A549 treated with dexamethasone at 1 μM for 4 hours (cell line): ENCODE data around the gene NFIX. TPM values are rescaled to one million over a fixed set of nuclear protein-coding genes. Genes with fewer than 3 reads are reported as not detected.

Experiments
- total RNA-seq: library from RNA; stranded (reverse); fragments of 200-300 nt; extraction: Qiagen RNA extraction; gene quantifications from 5 replicates; pipeline ENCODE4 v1.2.3, GENCODE V29; 2022

The NFIX gene
- 3.0 to 4.6 TPM (median 4.5 TPM) in 5 replicates for total RNA-seq

DNA sequence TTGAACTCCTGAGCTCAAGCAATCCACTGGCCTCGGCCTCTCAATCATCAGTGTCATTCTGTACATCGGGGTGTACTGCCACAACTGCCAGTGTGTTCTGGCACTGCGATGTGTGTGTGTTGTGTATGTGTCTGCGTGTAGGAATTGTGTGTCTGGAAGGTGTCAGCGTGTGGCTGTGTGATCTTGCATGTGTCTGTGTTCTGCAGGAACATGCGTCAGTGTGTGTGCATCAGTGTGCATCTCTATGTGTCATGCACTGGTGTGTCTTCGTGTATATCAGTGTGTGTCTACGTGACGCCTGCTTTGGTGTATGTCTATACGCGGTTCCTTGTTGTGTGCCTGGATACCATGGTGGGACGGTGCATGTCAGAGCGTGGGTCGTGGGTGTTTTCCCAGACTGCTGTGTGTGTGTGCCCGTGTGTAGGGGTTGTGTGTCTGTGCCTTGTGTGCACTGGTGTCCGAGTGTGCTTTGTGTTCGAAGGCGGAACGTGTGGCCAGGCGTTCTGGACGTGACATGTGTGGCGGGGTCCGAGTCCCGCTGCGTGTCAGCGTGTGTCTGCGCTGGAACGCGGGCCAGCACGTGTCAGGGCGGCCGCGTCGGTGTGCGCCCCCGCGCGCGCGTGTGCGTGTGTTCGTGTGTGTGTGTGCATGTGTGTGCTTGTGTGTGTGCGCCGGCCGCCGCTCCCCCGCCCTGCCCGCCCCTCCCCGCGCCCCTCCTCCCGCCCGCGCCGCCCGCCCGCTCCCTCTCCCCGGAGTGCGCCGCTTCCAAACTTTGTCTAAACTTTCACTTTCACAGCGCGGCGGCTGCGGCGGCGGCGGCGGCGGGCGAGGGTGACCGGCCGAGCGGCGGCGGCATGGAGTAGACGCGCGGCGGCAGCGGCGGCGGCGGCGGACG, at the start of gene NFIX:
NFIX (plus strand) TSS at position 775 of the 895 bp plus-strand sequence. CDS start 363 bp downstream, outside the sequence.

DNA sequence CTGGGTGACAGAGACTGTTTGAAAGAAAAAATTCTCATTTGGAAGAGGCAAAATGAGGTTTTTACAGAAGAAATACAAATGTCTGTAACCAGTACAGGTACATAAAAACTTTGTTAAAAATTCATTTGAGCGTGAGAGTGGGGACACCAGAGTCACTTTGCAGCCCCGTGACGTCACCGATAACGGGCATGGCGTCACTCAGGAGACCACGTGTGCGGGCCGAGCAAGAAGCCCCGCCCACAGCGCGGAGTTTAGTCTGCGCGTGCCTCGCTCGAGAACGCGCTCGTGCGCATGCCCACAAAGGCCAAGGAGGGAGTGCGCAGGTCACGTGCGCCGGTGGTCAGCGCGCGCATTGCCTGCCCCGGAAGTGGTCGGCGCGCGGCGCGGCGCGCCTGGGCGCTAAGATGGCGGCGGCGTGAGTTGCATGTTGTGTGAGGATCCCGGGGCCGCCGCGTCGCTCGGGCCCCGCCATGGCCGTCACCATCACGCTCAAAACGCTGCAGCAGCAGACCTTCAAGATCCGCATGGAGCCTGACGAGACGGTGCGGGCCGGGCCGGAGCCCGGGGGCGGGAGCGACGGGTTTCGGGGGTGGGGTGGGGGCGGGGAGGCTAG, 49.7 kb upstream of the NFIX start, which contains the start of gene RAD23A:
RAD23A (plus strand) TSS at position 384 of the 613 bp plus-strand sequence; CDS start at position 471, 87 bp downstream.

DNA sequence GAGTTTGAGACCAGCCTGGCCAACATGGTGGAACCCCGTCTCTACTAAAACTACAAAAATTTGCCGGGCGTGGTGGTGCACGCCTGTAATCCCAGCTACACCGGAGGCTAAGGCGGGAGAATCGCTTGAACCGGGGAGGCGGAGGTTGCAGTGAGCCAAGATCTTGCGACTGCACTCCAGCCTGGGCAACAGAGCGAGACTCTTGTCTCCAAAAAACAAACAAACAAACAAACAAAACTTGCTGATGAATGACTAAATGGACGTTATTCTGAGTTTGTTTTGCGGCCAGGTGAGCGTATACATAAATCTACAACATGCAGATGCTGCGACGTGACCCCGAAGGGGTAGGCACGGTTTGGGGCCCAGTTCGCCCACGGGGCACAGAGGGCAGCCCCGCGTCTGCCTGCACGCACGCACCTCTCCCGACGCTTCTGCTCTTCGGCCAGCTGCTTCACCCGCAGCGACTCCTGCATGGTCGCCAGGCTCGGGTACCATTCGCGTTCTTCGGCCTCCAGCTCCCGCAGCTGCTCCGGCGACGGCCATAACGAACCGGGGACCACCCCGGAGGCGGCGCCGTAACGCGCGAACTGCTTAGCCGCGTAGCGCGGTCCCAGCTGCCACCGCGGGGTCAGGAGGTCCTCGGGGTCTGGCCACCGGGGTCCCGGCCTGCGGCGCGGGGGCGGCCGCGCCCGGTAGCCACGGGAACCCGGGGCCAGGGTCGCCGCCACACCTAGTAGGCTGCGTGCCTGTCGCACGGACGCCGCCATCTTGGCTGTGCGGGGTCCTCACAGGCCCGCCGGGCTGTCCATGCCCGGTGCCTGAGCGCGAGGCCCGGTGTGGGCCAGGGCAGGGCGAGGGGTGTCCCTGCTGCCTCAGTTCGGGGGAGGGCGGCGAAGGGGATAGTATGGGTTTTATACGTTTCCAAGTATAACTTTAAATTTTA, 38.6 kb upstream of the NFIX start, which contains the start of gene GADD45GIP1:
GADD45GIP1 (minus strand) TSS at position 778 of the 943 bp plus-strand sequence; CDS start at position 767, 11 bp downstream.

DNA sequence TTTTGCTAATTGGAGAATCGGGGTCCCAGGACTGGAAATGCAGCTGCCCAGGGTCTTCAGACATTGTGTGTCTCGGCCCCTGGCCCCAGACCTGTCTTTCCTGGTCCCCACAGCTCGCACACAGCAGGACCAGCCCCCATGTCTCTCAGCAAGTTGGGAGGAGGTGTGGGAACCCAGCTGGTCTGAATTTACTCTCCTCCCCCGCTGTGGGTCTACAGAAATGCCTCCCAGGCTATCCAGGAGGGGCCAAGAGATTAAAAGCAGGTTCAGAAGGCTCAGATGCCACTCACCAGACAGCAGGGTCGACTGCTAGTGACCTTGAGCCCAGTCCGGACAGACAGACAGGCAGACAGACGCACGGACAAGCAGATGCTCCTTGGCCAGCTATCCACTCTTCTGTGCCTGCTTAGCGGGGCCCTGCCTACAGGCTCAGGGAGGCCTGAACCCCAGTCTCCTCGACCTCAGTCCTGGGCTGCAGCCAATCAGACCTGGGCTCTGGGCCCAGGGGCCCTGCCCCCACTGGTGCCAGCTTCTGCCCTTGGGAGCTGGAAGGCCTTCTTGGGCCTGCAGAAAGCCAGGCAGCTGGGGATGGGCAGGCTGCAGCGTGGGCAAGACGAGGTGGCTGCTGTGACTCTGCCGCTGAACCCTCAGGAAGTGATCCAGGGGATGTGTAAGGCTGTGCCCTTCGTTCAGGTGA, 25.8 kb upstream of the NFIX start, which contains the start of gene DAND5:
DAND5 (plus strand) TSS at position 285 of the 697 bp plus-strand sequence; CDS start at position 370, 85 bp downstream.

DNA sequence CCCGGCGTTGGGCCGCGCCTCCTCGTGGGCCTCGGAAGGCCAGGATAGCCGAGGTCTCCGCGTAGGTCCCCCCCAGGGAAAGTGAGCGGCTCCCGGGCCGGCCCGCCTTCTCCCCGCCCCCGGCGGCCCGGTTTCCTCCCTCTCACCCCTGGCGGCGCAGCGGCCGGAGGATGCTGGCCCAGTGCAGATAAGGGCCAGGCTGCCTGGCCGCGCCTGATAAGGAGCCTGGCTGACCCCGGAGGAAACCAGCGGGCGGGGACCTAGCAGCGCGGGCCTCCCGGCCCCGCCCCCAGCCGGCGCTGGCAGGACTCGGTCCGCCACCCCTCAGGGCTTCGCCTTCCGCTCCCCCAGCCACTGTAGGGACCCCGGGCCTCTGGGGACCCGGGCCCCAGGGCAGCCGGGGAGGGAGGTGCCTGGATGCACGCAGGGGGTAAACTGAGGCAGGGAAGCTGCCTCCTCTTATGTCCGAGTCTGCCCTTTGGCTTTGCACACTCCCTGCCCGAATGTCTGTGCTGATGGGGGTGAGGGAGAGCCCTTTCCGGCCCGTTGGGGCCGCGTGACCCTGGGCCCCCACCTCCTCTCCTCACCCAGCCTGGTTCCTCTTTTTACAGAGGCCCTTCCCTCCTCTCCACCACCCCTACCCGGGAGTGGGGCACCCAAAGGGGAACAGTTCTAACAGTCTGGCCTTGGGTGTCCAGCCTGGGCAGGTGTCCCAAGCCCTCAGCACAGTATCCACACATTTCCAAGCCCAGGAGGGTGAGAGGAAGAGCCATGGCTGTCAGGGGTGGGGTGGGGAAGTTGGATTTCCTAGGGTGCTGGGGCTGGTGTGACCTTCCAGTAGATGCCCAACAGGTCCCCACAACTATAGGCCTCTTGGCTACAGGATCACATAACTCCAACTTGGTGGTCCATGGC, 107.6 kb downstream of the NFIX start, which contains the start of gene LYL1:
LYL1 (minus strand) TSS at position 193 of the 915 bp plus-strand sequence. CDS start 1,687 bp downstream, outside the sequence.

DNA sequence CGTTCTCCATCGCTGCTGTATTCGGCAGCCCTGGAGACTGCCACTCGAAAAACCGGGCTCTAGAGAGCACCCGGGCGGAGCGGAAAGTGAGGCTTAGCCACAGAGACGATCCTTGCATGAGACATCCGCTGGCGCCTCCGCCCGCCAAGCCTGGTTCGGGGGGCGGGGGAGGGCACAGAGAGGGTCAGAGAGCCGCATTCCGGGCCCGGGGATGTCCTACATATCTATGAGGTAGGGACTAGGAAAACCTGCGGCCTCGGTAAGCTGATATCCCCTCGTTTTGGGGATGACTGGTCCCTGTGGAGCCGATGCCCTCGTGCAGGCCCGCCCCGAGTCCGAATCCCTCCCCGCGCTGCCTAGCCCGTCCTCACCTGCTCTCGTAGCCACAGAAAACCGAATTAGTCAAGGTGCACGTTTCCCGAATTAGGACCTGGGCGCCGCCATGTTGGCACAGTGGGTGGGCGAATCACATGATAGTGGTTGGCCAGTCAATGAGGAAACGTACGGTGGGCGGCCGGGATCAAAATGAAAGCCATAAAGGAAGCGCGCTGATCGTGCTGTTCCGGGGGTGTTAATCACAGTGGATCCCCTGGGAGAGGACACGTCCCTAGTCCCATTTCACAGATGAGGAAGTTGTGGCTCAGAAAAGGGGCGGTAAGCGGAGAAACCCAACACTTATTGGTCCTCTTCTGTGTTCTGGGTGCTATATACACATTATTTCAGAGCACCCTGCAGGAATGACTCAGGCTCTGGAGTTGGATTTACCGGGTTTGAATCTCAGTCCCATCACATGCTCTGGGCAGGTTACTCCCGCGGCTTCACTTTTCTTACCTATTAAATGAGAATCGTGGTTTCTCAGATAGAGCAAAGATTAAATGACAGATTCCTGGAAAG, 121.3 kb downstream of the NFIX start, which contains the start of gene TRMT1:
TRMT1 (minus strand) TSS at position 459 of the 894 bp plus-strand sequence; CDS start at position 118, 341 bp downstream.

DNA sequence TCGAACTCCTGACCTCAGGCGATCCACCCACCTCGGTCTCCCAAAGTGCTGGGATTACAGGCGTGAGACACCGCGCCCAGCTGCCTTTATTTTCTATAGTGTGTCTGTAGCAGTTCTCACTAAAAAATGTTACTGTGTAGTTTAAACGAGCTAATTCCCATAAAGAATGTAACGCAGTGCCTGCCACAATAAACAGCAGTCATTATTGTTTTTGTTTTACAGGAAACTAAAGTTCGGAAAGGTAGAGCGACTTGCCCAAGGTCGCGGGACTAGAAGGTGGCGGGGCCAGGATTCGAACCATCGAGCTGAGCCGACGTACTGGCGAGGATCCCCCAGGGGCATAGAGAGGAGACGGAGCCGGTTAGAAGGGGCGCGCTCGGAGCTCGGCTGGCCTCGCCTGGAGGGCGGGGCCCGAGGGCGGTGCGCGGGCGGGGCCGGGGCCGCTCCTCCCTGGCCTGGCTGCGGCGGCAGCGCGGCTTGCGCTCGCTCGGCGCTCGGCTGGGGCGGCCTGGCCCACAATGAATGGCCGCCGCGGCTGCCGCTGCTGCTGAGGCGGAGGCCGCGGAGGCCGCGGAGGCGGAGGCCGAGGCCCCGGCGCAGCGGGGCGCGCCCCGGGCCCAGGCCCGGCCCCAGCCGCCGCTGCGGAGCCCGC, 122.6 kb downstream of the NFIX start, which contains the start of gene NACC1:
NACC1 (plus strand) TSS at position 493 of the 652 bp plus-strand sequence. CDS start 16,944 bp downstream, outside the sequence.

Other genes starting within 250 kb of the NFIX start
- gene BEST2, start 243.7 kb upstream of the NFIX start, total RNA-seq, result 2.1 to 4.3 TPM (median 3.0 TPM) in 5 replicates
- gene HOOK2, start 219.9 kb upstream of the NFIX start, total RNA-seq, result 7.3 to 12.1 TPM (median 10.7 TPM) in 5 replicates
- gene JUNB, start 204.0 kb upstream of the NFIX start, total RNA-seq, result 121 to 230 TPM (median 188 TPM) in 5 replicates
- 0.26 to 0.73 TPM (median 0.53 TPM) in 5 replicates for gene PRDX2, start 193.7 kb upstream of the NFIX start, total RNA-seq
- 3.8 to 12.3 TPM (median 7.3 TPM) in 4 of 5 replicates, not detected in the other for gene THSD8, start 193.4 kb upstream of the NFIX start, total RNA-seq
- 40.0 to 50.4 TPM (median 46.5 TPM) in 5 replicates for gene RNASEH2A, start 188.9 kb upstream of the NFIX start, total RNA-seq
- gene RTBDN, start 160.9 kb upstream of the NFIX start, total RNA-seq, result 0.18 to 0.35 TPM (median 0.26 TPM) in 4 of 5 replicates, not detected in the other
- 0.92 to 2.2 TPM (median 1.7 TPM) in 5 replicates for gene MAST1, start 157.0 kb upstream of the NFIX start, total RNA-seq
- 24.6 to 30.2 TPM (median 28.0 TPM) in 5 replicates for gene DNASE2, start 114.0 kb upstream of the NFIX start, total RNA-seq
- gene KLF1, start 108.3 kb upstream of the NFIX start, total RNA-seq, result 0.11 TPM in 1 of 5 replicates, not detected in the others
- 8.4 to 9.6 TPM (median 8.5 TPM) in 5 replicates for gene GCDH, start 104.3 kb upstream of the NFIX start, total RNA-seq
- 0.16 to 0.58 TPM (median 0.38 TPM) in 5 replicates for gene SYCE2, start 76.2 kb upstream of the NFIX start, total RNA-seq
- gene FARSA, start 61.8 kb upstream of the NFIX start, total RNA-seq, result 55.7 to 78.4 TPM (median 73.9 TPM) in 5 replicates
- gene CALR, start 56.9 kb upstream of the NFIX start, total RNA-seq, result 500 to 578 TPM (median 550 TPM) in 5 replicates
- gene RAD23A, start 49.6 kb upstream of the NFIX start, total RNA-seq, result 64.0 to 86.6 TPM (median 86.0 TPM) in 5 replicates
- 31.0 to 56.0 TPM (median 50.5 TPM) in 5 replicates for gene GADD45GIP1, start 38.3 kb upstream of the NFIX start, total RNA-seq
- gene DAND5, start 25.9 kb upstream of the NFIX start, total RNA-seq, result 0.06 to 0.09 TPM (median 0.07 TPM) in 3 of 5 replicates, not detected in the others
- 0.47 to 0.80 TPM (median 0.69 TPM) in 5 replicates for gene LYL1, start 107.4 kb downstream of the NFIX start, total RNA-seq
- gene TRMT1, start 121.3 kb downstream of the NFIX start, total RNA-seq, result 26.3 to 37.8 TPM (median 34.8 TPM) in 5 replicates
- 24.8 to 56.2 TPM (median 47.5 TPM) in 5 replicates for gene NACC1, start 122.8 kb downstream of the NFIX start, total RNA-seq
- 39.8 to 52.7 TPM (median 49.6 TPM) in 5 replicates for gene STX10, start 154.9 kb downstream of the NFIX start, total RNA-seq
- 28.6 to 41.8 TPM (median 33.8 TPM) in 5 replicates for gene IER2, start 154.9 kb downstream of the NFIX start, total RNA-seq